HG03135 (cell line): ENCODE data around the gene REXO1.
"Not testable (repeated sequence)": the region's sequence is repeated elsewhere in the genome, so short reads cannot be mapped to it uniquely, and the experiment has no call there.

Experiments used
- ATAC-seq: cut with Tn5 transposase; IDR thresholded peaks from one replicate; pipeline ENCODE4 v1.9.1; 2021; ENCODE audit warnings: mild to moderate bottlenecking, moderate library complexity; ENCODE audit not compliant: unreplicated experiment

REXO1 gene

GRCh38 chr19:1814391-1814790 is 33.9 kb downstream of the REXO1 start:
- no peak for ATAC-seq

GRCh38 chr19:1813192-1814182 is 34.8 kb downstream of the REXO1 start:
- ATAC-seq: no peak

GRCh38 chr19:1812426-1813191 is 35.7 kb downstream of the REXO1 start:
- ATAC-seq: peak; percentile 73

DNA sequence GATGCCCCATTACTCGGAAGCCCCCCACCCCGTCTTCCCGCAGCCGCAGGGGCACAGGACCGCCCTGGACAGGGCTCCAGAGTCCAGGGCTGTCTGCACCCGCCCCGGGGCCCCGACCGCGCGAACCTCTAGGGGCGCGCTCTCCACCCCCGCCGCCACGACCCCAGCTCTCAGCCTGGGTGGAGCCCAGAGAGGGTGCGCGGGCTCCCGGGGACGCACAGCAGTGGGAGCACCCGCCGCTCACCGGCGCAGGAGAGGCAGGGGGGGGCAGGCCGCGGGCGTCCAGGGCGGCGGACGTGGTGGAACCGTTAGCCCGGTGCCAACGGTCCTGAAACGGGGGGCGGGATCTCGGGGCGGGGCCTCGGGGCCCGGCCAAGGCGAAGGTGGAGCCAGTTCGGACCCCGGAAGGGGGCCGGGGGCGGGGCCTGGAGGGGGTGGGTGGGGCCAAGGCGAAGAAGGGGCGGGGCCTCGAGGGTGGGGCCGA is 36.3 kb downstream of the REXO1 start, which contains the start of gene ATP8B3:
TSS of gene ATP8B3 (minus strand) at position 335 of the 484 bp plus-strand sequence. CDS start 540 bp downstream, outside the sequence.
- peak; percentile 9 for ATAC-seq

DNA sequence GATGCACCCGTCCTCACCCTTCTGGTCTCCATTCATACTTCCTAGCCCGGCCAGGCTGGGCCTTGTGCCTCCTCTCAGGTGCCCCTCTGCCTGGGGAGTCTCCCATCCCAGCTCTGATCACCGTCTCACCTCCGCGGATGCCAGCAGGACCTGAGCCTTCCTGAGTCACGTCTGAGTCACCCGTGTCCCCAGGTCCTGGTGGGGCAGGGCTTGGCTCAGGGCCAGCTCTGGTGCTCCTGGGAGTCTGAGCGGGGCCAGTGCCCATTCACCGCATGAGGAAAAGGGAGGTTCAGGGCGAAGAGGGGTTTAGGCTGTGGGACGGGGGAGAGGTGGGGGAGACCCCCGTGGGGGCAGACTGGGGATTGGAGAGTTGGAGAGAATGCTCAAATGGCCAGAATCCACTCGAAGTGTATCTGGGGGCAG is 36.8 kb downstream of the REXO1 start:
- ATAC-seq: no peak

DNA sequence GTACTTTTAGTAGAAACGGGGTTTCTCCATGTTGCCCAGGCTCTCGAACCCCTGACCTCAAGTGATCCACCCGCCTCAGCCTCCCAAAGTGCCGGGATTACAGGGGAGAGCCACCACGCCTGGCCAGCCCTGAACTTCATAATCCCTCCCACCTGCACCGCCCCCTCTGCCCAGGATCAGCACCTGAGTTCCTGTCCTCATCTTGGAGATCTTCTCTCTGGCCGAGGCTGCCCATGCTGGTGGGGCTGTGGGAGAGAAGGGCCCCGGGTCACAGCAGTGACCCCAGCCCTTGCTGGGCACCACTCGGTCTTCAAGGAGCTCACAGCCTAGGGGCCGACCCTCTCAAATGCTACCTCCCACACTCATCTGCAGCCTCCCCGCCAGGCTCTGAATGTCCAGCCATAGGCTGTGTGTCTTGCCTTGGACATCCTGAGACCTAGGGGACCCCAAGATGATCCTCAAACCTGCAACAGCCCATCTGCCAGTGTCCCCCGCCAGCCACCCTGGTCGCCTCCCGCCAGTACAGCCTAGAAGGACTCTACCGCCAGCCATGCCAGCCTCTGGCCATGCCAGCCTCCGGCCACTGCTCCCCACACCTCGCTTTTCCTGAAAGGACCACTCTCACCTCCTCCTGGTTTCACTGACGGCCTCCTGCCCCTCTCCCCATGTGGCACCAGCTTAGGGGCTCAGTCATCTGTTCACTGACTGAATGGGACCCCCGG is 37.7 kb downstream of the REXO1 start:
- ATAC-seq: no peak

GRCh38 chr19:1809678-1810077 is 38.6 kb downstream of the REXO1 start:
- ATAC-seq: no peak

DNA sequence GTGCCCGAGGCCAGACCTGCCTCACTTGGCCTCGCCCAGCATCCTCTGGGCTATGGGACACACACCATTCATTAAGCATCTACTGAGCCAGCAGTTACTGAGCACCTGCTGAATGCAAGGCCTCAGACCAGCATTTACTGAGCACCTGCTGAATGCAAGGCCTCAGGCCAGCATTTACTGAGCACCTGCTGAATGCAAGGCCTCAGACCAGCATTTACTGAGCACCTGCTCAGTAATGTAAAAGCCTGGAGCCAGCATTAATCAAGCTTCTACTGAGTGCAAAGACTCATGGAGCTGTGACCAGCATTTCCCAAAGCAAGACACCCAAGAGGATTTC is 39.9 kb downstream of the REXO1 start:
- no peak for ATAC-seq

GRCh38 chr19:1807695-1808394 is 40.4 kb downstream of the REXO1 start:
- ATAC-seq: no peak

GRCh38 chr19:1807030-1807694 is 41.1 kb downstream of the REXO1 start:
- ATAC-seq: no peak

GRCh38 chr19:1806184-1807029 is 41.9 kb downstream of the REXO1 start:
- ATAC-seq: no peak

- no peak for ATAC-seq
These were observed 42.7 kb downstream of the REXO1 start for GRCh38 chr19:1805401-1806183.

DNA sequence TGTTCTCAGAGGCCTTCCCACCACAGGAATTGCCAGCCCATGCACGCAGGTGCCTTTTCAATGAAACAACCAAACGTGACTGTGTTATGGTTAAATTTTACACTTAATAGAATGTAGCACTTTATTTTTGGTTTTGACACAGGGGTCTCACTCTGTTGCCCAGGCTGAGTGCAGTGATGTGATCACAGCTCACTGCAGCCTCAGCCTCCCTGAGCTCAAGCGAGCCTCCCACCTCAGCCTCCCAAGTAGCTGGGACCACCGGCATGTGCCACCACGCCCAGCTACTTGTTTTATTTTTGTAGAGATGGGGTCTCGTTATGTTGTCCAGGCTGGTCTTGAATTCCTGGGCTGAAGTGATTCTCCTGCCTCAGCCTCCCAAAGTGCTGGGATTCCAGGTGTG is 43.4 kb downstream of the REXO1 start:
- no peak for ATAC-seq

DNA sequence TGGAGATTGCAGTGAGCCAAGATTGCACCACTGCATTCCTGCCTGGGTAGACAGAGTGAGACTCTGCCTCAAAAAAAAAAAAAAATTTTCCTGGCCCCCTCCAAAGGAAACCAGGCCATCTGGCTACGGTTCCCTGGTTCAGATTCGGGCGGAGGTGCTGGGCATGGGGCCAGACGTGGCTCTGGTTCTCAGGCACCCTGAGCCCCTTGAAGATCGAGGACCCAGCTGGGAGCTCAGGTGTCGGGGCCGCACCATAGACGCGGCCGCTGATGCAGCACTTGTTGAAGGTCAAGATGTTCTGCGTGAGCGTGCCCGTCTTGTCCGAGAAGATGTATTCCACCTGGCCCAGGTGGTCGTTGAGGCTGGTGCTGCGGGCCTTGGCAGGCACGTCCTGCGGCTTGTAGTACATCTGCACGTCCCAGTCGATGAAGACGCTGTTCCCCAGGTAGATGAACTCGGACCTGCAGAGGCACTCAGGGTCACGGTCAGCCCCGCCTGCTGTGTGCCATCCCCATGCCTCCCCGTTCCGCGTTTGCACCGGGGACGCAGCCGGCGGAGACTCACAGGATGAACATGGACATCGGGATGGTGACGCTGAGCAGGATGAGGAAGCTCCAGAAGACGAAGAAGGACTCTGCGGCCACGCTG is 48.5 kb downstream of the REXO1 start:
- ATAC-seq: no peak

DNA sequence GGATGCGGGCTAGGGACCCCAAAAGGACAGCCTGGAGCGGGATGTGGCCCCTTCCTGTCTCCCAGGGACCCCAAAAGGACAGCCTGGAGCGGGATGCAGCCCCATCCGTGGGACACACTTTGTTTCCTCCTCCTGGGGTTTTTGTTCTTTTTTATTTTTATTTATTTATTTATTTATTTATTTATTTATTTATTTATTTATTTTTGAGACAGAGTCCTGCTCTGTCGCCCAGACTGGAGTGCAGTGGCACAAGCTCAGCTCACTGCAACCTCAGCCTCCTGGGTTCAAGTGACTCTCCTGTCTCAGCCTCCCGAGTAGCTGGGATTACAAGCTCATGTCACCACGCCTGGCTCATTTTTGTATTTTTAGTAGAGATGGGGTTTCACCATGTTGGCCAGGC is 51.0 kb downstream of the REXO1 start:
- not testable (repeated sequence) for ATAC-seq

- no peak for ATAC-seq
These were observed 51.7 kb downstream of the REXO1 start for GRCh38 chr19:1796395-1797142.
